Central memory CD4-positive, alpha-beta T cell (primary cell): Measurements from ENCODE around the gene CSGALNACT2.
A peak's percentile ranks its signal among the peaks of the same experiment; 100 is the strongest.

Experiments
- DNase-seq: peaks from one replicate; pipeline ENCODE4 v3.0.0; 2022

The CSGALNACT2 gene

DNA sequence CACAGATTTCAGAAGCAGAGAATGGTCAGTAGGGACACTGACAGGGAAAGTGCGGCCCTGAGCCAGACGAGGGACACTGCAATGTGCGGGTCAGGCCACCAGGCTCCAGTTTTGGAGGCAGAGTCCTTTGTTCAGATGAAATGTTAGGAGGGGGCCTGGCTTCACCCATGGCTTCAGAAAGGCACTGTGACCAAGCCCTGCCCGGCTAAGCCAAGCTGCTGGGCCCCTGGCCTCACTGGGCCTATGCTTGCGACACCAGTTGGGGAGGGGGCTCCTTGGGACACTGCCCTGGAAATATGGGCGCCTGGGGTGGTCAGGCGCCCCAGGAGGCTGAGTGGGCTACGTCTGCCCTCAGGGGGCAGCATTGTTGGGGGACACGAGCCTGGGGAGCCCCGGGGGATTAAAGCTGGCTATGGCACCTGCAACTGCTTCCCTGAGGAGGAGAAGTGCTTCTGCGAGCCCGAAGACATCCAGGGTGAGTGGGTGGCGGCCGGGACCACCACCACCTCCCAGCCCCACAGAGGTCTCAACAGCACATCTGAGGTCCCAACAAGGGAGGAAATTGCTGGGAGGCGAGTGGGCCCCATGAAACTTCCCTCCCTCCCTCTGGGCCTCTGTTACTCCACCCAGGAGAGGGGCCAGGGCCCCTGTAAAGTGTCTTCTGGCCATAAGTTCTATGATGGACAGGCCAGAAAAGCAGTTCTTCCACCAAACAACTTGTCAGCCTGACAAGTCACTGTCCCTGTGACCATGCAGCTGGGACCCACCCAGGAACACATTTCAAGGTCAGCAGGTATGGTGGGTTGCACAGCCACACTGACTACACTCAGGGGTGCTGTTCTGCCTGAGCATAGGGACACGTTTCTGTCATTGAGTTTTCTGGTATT lies 24.8 kb upstream of the CSGALNACT2 start:
- no peak for DNase-seq

DNA sequence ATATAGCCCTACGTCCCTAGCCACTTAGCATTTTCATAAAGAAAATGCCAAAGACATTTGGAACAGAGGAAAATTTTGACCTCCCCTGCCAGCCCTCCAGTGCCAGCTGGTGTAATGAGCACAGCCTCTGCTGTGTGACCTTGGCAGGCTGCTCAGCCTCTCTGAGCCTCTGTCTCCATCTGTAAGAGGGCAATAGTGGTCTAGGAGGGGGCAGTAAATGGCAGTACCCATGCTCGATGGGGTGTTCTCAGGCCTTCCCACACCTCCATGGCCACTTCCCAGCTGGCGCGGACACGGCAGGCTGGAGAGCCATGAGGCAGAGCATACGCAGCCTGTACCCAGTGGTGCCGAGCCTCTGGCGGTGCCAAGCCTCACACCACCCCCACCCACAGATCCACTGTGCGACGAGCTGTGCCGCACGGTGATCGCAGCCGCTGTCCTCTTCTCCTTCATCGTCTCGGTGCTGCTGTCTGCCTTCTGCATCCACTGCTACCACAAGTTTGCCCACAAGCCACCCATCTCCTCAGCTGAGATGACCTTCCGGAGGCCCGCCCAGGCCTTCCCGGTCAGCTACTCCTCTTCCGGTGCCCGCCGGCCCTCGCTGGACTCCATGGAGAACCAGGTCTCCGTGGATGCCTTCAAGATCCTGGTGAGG lies 24.0 kb upstream of the CSGALNACT2 start:
- no peak for DNase-seq

GRCh38 chr10:43114743-43115611 lies 23.3 kb upstream of the CSGALNACT2 start:
- DNase-seq = no peak

GRCh38 chr10:43115881-43116595 lies 22.2 kb upstream of the CSGALNACT2 start:
- no peak for DNase-seq

GRCh38 chr10:43116596-43116995 lies 21.6 kb upstream of the CSGALNACT2 start:
- DNase-seq = no peak

- no peak for DNase-seq
Measured at GRCh38 chr10:43117031-43117776, 21.0 kb upstream of the CSGALNACT2 start.

GRCh38 chr10:43117777-43118583 lies 20.3 kb upstream of the CSGALNACT2 start:
- no peak for DNase-seq

DNA sequence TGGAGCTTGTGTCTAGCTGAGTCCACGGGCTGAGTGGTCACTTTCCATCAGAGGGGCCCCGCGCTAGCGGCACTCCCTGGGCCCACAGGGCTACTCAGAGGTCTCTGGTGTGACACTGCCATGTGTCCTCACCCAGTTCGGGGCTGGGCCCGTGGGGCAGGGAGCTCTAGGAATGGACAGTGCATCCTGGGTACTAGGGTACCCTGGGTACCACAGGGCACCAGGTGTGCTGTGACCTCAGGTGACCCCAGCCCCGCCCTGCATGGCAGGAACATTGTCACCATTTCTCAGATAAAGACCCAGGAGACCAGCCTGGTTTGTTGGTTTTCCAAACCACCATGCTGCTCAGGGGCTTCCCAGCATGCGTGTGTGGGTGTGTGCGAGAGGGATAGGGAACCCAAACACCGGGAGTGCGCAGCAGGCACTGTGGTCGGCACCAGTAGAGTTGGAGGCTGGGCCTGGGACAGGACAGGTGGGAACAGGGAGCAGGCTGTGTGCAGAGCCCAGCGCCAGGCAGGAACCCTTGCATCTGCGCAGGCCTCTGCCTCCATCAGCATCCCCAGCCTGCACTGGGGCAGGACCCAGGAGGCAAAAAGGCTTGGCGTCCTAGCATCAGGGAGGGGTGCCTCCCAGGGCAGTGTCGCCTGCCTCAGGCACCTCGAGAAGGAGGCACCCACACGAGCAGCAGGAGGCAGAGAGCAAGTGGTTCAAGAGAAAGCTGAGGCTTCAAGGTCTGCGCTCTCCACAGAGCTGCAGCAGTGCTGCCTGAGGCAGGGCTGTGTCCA lies 19.4 kb upstream of the CSGALNACT2 start:
- no peak for DNase-seq

GRCh38 chr10:43119416-43120115 lies 18.7 kb upstream of the CSGALNACT2 start:
- DNase-seq = no peak

DNA sequence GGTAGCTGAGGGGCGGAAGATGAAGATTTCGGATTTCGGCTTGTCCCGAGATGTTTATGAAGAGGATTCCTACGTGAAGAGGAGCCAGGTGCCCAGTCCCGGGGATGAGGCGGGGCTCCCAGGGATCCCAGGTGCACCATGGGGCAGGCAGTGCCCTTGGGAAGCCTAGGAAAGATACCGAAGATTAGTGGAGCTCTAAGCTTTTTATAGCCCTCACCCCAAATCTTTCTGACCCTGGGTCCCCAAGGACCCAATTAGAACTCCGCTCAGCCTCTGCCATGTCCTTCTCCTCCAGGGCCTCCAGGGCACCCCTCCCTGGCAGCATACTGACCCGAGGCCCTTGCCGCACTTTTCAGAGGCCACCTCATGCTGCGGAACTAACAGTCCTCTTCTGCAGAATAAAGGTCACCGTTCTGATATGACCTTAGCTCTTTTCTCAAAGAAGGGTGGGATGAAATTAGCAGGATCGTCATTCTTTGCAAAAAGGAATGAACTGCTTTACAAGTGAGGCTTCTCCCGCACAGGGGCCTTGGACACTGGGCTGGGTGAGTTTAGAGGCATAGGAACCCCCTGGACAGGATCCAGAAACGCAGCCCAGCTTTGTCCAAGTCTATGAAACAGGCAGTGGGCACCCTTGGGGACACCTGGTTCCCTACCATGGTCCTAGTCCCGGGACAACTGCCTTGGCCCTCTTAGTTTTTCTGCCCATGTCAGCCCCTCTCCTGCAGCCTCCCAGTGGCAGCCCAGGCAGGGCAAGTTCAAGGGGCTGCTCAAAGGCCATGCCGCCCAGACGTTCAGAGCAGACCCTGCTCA lies 17.9 kb upstream of the CSGALNACT2 start:
- no peak for DNase-seq

- peak; percentile 43 for DNase-seq
Measured at GRCh38 chr10:43120929-43121314, 17.3 kb upstream of the CSGALNACT2 start.

DNA sequence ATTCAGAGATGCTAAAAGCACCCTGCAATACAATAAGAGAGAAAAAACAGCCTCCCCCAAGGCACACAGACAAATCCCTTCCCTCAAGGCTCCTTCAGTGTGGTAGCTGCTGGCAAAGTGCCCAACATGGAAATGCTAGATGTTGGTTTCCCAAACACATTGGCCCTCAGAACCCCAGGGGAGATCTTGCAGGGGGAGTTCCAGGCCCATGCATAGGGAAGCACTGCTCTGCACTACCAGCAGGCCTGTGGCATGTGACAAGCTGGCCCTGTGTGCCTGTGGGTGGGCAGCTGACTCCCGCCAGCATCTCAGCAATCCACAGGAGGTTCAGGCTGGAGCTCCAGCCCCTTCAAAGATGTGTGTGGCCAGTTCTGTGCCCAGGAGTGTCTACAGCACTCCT lies 16.8 kb upstream of the CSGALNACT2 start:
- DNase-seq = no peak

GRCh38 chr10:43122096-43122495 lies 16.1 kb upstream of the CSGALNACT2 start:
- no peak for DNase-seq

GRCh38 chr10:43122826-43123225 lies 15.4 kb upstream of the CSGALNACT2 start:
- no peak for DNase-seq

GRCh38 chr10:43123361-43124093 lies 14.7 kb upstream of the CSGALNACT2 start:
- no peak for DNase-seq

DNA sequence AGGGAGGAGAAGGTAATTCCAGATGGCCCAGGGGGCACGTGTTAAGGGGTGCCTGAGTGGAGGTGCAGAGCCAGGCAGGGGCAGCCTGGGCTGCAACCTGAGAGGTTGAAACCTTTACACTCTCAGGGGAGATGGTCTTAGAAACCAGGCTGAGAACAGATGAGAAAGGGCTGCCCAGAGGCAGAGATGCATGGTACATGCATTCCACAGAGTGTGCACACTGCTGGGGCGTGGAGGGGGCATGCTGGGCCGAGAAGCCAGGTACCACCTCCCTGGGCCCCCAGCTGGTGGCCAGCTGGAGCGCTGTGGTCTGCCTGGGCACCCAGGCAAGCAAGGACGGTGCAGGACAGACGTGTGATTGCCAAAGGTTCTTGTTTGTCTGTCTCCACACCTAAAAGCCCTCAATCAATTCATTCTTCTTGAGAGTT lies 14.1 kb upstream of the CSGALNACT2 start:
- no peak for DNase-seq

DNA sequence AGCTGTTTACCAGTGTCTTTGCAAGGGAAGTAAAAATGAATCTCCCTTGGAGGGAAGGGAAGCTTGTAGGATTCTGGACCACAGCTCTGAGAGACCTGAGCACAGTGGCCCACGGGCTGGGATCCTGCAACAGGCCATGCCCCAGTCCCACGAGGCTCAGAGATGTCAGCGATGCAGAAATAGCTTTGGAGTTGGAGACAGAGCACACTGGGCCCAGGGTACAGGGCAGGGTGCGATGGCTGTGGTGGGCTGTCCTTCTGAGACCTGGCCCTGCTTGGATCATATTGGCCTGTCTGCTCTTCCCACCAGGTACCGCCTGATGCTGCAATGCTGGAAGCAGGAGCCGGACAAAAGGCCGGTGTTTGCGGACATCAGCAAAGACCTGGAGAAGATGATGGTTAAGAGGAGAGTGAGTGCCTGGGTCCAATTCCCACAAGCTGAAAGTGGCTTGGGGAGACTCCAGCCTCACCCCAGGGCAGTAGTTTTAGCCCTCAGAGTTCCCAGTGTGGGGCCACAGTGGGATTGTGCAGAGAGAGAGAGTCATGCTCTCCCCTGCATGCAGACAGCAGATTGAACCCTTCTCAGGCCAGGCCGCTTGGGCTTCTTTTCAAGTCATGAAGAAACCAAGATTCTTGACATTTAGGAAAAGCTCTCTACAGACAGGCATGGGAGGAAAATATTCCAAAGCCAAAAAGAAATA lies 13.5 kb upstream of the CSGALNACT2 start:
- DNase-seq = no peak
